GM12878 (cell line): ENCODE results near the gene KHK. TPM values are rescaled to one million over a fixed set of nuclear protein-coding genes. Genes with fewer than 3 reads are reported as not detected.

Source experiments
- ASH2L ChIP-seq: fragments of 300-600, 200-600 bp; sonication (generic); IDR thresholded peaks from 2 replicates; pipeline ENCODE4 v1.6.1; 2017; ENCODE audit warnings: low read depth, mild to moderate bottlenecking, borderline replicate concordance
- KDM1A ChIP-seq: fragments of 200-600 bp; sonication (generic); IDR thresholded peaks from 2 replicates; pipeline ENCODE4 v1.6.1; 2016; ENCODE audit warnings: borderline replicate concordance
- MEF2B ChIP-seq: fragments of 450-650 bp; IDR thresholded peaks from 2 replicates; pipeline ENCODE4 v1.6.1; 2018; ENCODE audit warnings: mild to moderate bottlenecking, moderate library complexity; ENCODE audit not compliant: partially characterized antibody, poor library complexity, severe bottlenecking
- MXI1 ChIP-seq: fragments of 150-350 bp; IDR thresholded peaks from 2 replicates; pipeline ENCODE4 v1.6.1; 2011; ENCODE audit warnings: low read depth, mild to moderate bottlenecking, inconsistent platforms, low read length, improper control_type of control experiment
- NFYB ChIP-seq: IDR thresholded peaks from 2 replicates; pipeline ENCODE4 v1.6.1; 2011; ENCODE audit warnings: low read depth, mild to moderate bottlenecking, low read length, improper control_type of control experiment, moderate library complexity; ENCODE audit not compliant: insufficient read depth
- PAX5 ChIP-seq: IDR thresholded peaks from 2 replicates; pipeline ENCODE4 v1.6.1; 2011; ENCODE audit warnings: low read depth, low read length, borderline replicate concordance
- POLR2AphosphoS5 ChIP-seq: IDR thresholded peaks from 2 replicates; pipeline ENCODE4 v1.6.1; 2011; ENCODE audit warnings: mild to moderate bottlenecking, low read length, inconsistent platforms
- POU2F2 ChIP-seq: IDR thresholded peaks from 3 replicates; pipeline ENCODE4 v1.6.1; 2011; ENCODE audit warnings: low read depth, mild to moderate bottlenecking, low read length, borderline replicate concordance
- RELA ChIP-seq: fragments of 450-650 bp; IDR thresholded peaks from 2 replicates; pipeline ENCODE4 v1.8.0; 2014; ENCODE audit warnings: borderline replicate concordance; ENCODE audit not compliant: partially characterized antibody
- REST ChIP-seq: IDR thresholded peaks from 2 replicates; pipeline ENCODE4 v1.6.1; 2012; ENCODE audit warnings: mild to moderate bottlenecking, low read depth, low read length
- SMAD5 ChIP-seq: IDR thresholded peaks from 2 replicates; pipeline ENCODE4 v1.6.1; 2016; ENCODE audit warnings: antibody characterized with exemption, low read depth
- TARDBP ChIP-seq: IDR thresholded peaks from 2 replicates; pipeline ENCODE4 v1.6.1; 2016; ENCODE audit warnings: borderline replicate concordance
- ZBTB4 ChIP-seq: fragments of 450-650 bp; formaldehyde crosslinking; IDR thresholded peaks from 2 replicates; pipeline ENCODE4 v1.4.0; 2022; ENCODE audit warnings: mild to moderate bottlenecking, moderate library complexity
- ZNF207 ChIP-seq: fragments of 450-650 bp; IDR thresholded peaks from 2 replicates; pipeline ENCODE4 v1.6.1; 2014; ENCODE audit warnings: antibody characterized with exemption, mild to moderate bottlenecking, borderline replicate concordance
- ZZZ3 ChIP-seq: IDR thresholded peaks from 2 replicates; pipeline ENCODE4 v1.6.1; 2011; ENCODE audit warnings: low read depth; ENCODE audit not compliant: control insufficient read depth, insufficient read length
- polyA plus RNA-seq, 11 experiments: library from polyadenylated mRNA; depleted of rRNA in 4 of 11; unstranded in 6 of 11; stranded (reverse) in 5 of 11; fragments of >200 nt; fragmentation: Nextera tagmentation in 4 of 11; fragmentation: Illumina TruSeq in 1 of 11; extraction: Ambion mirVana in 4 of 11; extraction: Trizol in 1 of 11; gene quantifications; 1 replicate in 1 of 11; 2 replicates in 10 of 11; pipeline versions ENCODE4 v1.2.1 to v1.2.3, GENCODE V29; 2011 to 2016; ENCODE audit warnings: inconsistent platforms in 2 of 11, missing spikeins in 2 of 11, low read depth in 1 of 11
- total RNA-seq, 4 experiments: library from RNA; depleted of rRNA in 3 of 4; stranded (reverse); fragments of >200 nt in 3 of 4; fragmentation: Illumina TruSeq in 1 of 4; extraction: Trizol in 1 of 4; gene quantifications; 2 replicates each; pipeline versions ENCODE4 v1.2.1 to v1.2.3, GENCODE V29; 2013 to 2021
- TF ChIP-seq, protein P1 (sequence below): fragments of 150-350 bp; IDR thresholded peaks from 2 replicates; pipeline ENCODE4 v1.6.1; 2014; ENCODE audit warnings: mild to moderate bottlenecking, low read depth, low read length
- TF ChIP-seq, protein P2 (sequence below), 3 experiments: IDR thresholded peaks in 2 of 3; conservative IDR thresholded peaks in 1 of 3; 2 replicates each; pipeline ENCODE4 v1.5.1; 2011; ENCODE audit warnings: low read depth in 3 of 3, low read length in 3 of 3, mild to moderate bottlenecking in 3 of 3, control low read depth in 2 of 3, moderate library complexity in 2 of 3, inconsistent platforms in 1 of 3, mixed read lengths in 1 of 3; ENCODE audit not compliant: control insufficient read depth in 2 of 3, insufficient read depth in 1 of 3; ENCODE audit errors: extremely low read depth in 1 of 3

KHK gene
- total and polyA plus RNA-seq, 10 of the 15 experiments (the other 5 are each of a cell fraction or from before 2014, with no cell fraction given) = 0.31 to 11.8 (median 3.9) TPM

GRCh38 chr2:27086090-27086723 lies 365 bp upstream of the KHK start (continued):
- TF ChIP-seq RELA (no peak), TARDBP (no peak), ZNF207 (0 out of 2 replicates have a peak, but pooled peaks have one; percentile 53), ASH2L (no peak), MXI1 (peak; percentile 83), ZBTB4 (no peak), PAX5 (peak; percentile 40; the same call in 1 of the 2 replicates), POLR2AphosphoS5 (peak; percentile 46; the same call in 1 of the 2 replicates), POU2F2 (peak; percentile 44; the same call in 1 of the 3 replicates), NFYB (no peak), ZZZ3 (no peak), MEF2B (peak; percentile 30), SMAD5 (no peak), REST (0 out of 2 replicates have a peak, but pooled peaks have one; percentile 15), KDM1A (no peak)
- TF ChIP-seq, protein P1, sequence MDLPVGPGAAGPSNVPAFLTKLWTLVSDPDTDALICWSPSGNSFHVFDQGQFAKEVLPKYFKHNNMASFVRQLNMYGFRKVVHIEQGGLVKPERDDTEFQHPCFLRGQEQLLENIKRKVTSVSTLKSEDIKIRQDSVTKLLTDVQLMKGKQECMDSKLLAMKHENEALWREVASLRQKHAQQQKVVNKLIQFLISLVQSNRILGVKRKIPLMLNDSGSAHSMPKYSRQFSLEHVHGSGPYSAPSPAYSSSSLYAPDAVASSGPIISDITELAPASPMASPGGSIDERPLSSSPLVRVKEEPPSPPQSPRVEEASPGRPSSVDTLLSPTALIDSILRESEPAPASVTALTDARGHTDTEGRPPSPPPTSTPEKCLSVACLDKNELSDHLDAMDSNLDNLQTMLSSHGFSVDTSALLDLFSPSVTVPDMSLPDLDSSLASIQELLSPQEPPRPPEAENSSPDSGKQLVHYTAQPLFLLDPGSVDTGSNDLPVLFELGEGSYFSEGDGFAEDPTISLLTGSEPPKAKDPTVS = no peak
- TF ChIP-seq, protein P2, sequence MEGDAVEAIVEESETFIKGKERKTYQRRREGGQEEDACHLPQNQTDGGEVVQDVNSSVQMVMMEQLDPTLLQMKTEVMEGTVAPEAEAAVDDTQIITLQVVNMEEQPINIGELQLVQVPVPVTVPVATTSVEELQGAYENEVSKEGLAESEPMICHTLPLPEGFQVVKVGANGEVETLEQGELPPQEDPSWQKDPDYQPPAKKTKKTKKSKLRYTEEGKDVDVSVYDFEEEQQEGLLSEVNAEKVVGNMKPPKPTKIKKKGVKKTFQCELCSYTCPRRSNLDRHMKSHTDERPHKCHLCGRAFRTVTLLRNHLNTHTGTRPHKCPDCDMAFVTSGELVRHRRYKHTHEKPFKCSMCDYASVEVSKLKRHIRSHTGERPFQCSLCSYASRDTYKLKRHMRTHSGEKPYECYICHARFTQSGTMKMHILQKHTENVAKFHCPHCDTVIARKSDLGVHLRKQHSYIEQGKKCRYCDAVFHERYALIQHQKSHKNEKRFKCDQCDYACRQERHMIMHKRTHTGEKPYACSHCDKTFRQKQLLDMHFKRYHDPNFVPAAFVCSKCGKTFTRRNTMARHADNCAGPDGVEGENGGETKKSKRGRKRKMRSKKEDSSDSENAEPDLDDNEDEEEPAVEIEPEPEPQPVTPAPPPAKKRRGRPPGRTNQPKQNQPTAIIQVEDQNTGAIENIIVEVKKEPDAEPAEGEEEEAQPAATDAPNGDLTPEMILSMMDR (IDR thresholded peaks at IDR 0.05 in 2 of 3, conservative IDR thresholded peaks at IDR 0.05 in 1 of 3; ENCODE audit: control insufficient read depth in 2 of 3, extremely low read depth in 1 of 3, insufficient read depth in 1 of 3, low read depth in 3 of 3, low read length in 3 of 3) = peak; percentile 77 to 95 (median 83)
